Measurements from ENCODE around the gene ZIM2.

GRCh38 chr19:56769650-56770049, 70.9 kb downstream of the ZIM2 start:
- no peak for TF ChIP-seq CTCF (IDR thresholded peaks at IDR 0.05)
- no peak for TF ChIP-seq POLR2AphosphoS5 (IDR thresholded peaks at IDR 0.05)
- no peak for TF ChIP-seq POLR2A (IDR thresholded peaks at IDR 0.05)

All from upper lobe of left lung (tissue), 4 donors.